Measurements from ENCODE around the gene PAM16.

PAM16 gene

DNA sequence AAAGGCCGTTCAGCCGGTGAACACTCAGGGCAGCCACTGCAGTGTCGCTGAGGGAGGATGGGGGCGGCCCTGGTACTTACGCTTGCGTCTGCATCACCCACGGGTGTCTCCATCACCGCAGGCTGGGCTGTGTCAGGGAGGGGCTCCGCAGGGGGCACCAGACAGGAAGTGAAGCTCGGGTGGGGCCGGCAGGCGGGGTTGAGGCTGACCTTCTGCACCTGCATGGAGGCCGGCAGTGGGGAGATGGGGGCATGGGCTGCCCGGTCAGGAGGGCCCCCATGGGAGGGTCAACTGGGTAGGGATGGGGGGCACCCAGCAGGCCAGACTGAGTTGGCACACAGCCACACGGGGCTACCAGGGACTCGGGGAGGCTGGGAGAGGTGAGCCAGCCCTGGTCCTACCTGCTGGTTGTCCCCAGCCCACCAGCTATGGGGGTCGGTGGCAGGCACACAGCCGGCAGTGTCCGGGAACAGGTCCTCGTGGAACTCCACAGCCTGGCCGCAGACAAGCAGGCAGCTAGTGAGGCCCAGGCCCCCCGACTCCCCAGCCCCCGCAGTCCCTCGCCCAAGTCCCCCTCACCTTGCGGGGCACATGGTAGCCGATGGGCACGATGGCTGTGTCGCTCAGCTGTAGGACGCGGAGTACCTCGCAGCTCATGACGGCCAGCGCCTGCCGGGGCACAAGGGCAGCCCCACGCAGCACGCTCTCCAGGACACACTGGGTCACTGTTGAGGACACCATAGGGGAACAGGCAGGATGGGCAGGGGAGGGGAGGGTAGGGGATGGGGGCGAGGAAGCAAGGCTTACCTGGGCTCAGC, 13.3 kb upstream of the PAM16 start:
- no peak overlapping the region for H3K27ac Mint-ChIP-seq
- H3K4me1 Mint-ChIP-seq = no peaks in the 10 kb centered on the region
- no peak overlapping the region for H3K4me3 Mint-ChIP-seq
- H3K9me3 Mint-ChIP-seq = no peaks in the 10 kb centered on the region
- H3K27me3 Mint-ChIP-seq (ENCODE audit: low read depth) = peaks cover 4% of the 10 kb centered on the region
- TF ChIP-seq, protein P1, sequence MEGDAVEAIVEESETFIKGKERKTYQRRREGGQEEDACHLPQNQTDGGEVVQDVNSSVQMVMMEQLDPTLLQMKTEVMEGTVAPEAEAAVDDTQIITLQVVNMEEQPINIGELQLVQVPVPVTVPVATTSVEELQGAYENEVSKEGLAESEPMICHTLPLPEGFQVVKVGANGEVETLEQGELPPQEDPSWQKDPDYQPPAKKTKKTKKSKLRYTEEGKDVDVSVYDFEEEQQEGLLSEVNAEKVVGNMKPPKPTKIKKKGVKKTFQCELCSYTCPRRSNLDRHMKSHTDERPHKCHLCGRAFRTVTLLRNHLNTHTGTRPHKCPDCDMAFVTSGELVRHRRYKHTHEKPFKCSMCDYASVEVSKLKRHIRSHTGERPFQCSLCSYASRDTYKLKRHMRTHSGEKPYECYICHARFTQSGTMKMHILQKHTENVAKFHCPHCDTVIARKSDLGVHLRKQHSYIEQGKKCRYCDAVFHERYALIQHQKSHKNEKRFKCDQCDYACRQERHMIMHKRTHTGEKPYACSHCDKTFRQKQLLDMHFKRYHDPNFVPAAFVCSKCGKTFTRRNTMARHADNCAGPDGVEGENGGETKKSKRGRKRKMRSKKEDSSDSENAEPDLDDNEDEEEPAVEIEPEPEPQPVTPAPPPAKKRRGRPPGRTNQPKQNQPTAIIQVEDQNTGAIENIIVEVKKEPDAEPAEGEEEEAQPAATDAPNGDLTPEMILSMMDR (IDR thresholded peaks at IDR 0.05; ENCODE audit: unreplicated experiment in 3 of 3) = no peak
- H3K36me3 Mint-ChIP-seq (ENCODE audit: low read depth) = no peaks in the 10 kb centered on the region

DNA sequence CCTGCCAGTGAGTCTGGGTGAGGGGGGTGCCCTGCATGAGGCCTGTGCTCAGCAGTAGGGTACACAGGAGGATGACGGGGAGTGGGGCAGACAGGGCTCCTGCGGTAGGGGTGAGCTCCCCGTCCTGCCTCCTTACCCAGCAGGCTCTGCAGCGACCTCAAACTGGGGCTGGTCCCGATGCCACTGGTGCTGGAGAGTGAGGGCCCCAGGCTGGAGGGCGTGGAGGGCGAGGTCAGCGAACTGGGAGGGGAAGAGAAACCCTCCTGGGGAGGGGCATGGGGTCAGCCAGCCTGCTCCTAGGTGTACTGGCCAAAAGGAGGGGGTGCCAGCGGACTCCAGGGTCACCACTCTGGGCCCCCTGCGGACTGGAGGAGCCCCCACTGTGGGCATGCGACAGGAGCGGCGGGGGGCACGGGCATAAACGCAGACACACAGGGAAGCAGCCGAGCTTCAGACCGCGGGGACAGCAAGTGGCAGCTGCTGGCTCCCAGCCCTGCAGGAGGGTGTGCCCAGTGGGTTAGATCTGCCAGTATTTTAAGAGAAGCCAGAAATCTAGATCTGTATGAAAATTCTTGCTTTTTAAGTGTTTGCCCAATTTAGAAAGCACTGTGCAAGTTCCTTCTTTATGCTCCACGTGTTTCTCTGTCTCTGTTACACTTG, 11.5 kb upstream of the PAM16 start:
- H3K9me3 Mint-ChIP-seq = no peaks in the 10 kb centered on the region
- H3K36me3 Mint-ChIP-seq (ENCODE audit: low read depth) = peaks cover 3% of the 10 kb centered on the region
- TF ChIP-seq, protein P1 (IDR thresholded peaks at IDR 0.05; ENCODE audit: unreplicated experiment in 3 of 3) = no peak
- H3K4me3 Mint-ChIP-seq = no peak overlapping the region
- no peak overlapping the region for H3K27ac Mint-ChIP-seq
- H3K27me3 Mint-ChIP-seq (ENCODE audit: low read depth) = peaks cover 4% of the 10 kb centered on the region
- H3K4me1 Mint-ChIP-seq = no peaks in the 10 kb centered on the region

DNA sequence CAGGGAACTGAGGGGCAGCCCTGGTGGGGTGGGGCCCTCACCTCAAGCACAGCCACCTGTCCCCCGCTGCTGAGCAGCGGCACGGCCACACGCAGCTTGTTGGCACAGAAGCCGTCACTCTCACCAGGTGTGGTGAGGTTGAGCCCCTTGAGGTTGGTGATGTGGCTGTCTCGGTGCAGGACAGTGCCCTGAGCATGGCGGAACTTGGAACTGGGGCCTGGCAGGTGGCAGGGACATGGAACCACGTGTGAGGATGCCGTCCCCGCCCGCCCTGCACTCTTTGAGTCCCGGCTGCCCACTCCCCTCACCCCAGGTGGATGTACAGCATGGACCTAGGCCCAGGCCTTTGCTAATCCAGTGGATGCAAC, 10.8 kb upstream of the PAM16 start:
- peaks cover 3% of the 10 kb centered on the region for H3K36me3 Mint-ChIP-seq (ENCODE audit: low read depth)
- H3K4me1 Mint-ChIP-seq = no peaks in the 10 kb centered on the region
- H3K4me3 Mint-ChIP-seq = no peak overlapping the region
- H3K27ac Mint-ChIP-seq = no peak overlapping the region
- H3K27me3 Mint-ChIP-seq (ENCODE audit: low read depth) = no peaks in the 10 kb centered on the region
- TF ChIP-seq, protein P1 (IDR thresholded peaks at IDR 0.05; ENCODE audit: unreplicated experiment in 3 of 3) = no peak
- no peaks in the 10 kb centered on the region for H3K9me3 Mint-ChIP-seq

DNA sequence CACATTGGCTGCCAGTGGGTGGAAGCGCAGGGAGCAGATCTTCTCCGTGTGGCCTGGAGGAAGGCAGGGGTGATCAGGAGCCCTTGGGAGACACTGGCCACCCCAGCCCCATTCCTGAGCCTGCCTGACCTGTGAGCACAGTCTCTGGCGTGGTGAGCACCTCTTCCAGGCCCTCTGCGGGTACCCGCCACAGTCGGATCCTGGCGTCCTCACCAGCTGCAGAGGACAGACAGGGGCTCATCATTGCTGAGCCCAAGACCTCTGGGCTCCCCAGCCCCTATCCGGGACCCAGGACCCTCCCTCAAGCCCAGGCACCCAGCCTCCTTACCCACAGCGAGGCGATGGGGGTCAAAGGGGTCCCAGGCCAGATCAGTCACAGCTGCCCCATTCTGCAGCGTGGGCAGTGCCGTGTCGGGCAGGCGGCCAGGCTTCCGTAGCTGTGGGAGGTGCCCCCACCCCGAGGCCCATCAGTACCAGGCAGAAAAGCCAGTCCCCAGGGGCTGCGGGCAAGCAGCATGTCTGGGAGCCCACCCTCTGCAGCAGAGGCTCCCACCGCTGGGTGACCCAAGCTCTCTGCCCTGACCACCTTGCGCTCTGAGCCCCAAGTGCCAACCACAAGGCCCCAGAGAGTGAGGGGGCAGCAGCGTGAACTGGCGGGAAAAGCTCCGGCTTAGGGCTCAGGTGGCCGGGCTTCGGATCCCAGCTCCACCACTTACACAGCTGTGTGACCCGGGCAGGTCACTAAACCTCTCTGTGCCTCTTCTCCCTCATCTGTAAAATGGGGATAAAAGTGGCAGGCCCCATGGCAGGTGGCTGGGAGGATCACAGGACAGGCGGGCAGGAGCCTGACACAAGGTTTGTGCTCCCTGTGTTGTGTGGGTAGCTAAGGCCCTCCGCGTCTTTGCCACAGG, 10.2 kb upstream of the PAM16 start:
- H3K4me1 Mint-ChIP-seq = no peaks in the 10 kb centered on the region
- H3K36me3 Mint-ChIP-seq (ENCODE audit: low read depth) = peaks cover 3% of the 10 kb centered on the region

DNA sequence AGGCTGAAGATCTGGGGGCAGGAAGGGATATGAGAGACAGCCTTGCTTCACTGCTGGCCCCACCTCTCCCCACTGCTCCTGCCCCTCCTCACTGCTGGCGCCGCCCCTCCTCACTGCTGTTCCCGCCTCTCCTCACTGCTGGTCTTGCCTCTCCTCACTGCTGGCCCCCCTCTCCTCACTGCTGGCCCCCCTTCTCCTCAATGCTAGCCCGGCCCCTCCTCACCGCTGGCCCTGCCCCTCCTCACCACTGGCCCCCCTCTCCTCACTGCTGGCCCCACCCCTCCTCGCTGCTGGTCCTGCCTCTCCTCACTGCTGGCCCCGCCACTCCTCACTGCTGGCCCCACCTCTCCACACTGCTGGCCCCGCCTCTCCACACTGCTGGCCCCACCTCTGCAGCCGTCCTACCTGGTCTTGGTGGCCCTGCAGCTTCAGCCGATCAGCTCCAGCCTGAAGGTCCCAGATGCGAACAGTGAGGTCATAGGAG, 9.5 kb upstream of the PAM16 start:
- Mint-ChIP-seq H3K36me3 (ENCODE audit: low read depth) (peaks cover 3% of the 10 kb centered on the region), H3K4me1 (no peaks in the 10 kb centered on the region), H3K27ac (no peak overlapping the region), H3K9me3 (no peaks in the 10 kb centered on the region), H3K4me3 (no peak overlapping the region), H3K27me3 (ENCODE audit: low read depth) (no peaks in the 10 kb centered on the region)
- TF ChIP-seq, protein P1 (IDR thresholded peaks at IDR 0.05; ENCODE audit: unreplicated experiment in 3 of 3) = no peak

More for the DNA sequence above, 10.2 kb upstream of the PAM16 start:
- H3K4me3 Mint-ChIP-seq = no peak overlapping the region
- TF ChIP-seq, protein P1 (IDR thresholded peaks at IDR 0.05; ENCODE audit: unreplicated experiment in 3 of 3) = no peak
- no peaks in the 10 kb centered on the region for H3K9me3 Mint-ChIP-seq
- no peaks in the 10 kb centered on the region for H3K27me3 Mint-ChIP-seq (ENCODE audit: low read depth)
- H3K27ac Mint-ChIP-seq = no peak overlapping the region
